CD4-positive, alpha-beta T cell treated with Interleukin-21 for 1 hour (primary cell): ENCODE measurements around the gene KRT5.

Source experiments
- DNase-seq: peaks from one replicate; pipeline ENCODE4 v3.0.0-alpha.2; 2020

Gene KRT5

DNA sequence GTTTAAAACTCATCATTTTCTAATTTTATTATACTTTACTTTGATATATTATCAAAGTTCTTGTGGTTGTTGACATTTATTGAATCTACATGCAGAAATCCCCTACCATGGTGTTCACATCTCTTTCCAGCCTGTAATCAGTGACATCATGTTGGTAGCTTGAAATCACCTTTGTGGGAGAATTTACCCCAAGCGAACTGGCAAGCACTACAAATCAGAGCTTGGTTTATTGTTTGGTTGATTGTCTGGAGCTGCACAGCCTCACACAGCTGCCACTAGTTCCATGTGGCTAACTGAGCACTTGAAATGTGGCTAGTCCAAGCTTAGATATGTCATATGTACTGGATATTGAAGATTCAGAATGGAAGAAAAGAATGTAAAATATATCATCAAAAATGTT, 15.4 kb upstream of the KRT5 start:
- DNase-seq: no peak

- DNase-seq: no peak
Measured at GRCh38 chr12:52534482-52534881, 14.3 kb upstream of the KRT5 start.

DNA sequence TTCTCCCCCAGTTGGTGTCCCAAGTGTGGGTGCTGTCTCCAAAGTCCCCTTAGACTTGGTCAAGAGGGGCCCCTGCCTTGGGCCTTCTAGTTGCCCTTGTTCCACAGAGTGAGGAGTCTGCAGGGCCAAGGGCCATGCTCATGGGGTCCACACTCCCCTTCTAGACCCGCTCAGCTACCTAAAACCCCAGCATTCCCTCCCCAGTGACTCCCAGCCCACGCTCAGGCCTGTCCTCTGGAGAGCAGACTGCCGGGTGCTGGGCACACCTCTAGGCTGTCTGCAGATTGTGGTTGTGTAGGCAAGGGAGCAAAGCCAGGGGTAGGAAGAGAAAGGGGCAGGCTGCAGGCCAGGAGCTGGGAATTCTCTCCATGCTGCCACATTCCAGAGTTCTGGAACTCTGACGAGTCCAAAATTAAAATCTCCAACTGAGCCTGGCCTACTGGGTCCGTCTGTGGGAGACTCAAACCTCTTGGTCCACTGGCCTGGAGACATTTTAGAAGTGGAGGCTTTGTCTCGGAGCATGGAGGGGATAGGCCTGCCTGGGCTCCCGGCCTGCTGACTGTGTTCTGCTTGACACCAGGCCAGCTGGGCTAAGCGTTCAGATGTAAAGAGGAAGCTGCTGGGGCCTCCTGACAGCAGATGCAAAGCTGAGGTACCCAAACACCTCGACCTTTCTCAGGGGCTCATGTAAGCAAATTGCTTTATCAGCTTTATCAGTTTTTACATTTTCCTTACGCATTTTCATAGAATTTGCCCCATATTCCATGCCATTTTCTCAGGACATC, 13.7 kb upstream of the KRT5 start:
- DNase-seq: no peak

- no peak for DNase-seq
Measured at GRCh38 chr12:52532636-52533035, 12.4 kb upstream of the KRT5 start.

DNA sequence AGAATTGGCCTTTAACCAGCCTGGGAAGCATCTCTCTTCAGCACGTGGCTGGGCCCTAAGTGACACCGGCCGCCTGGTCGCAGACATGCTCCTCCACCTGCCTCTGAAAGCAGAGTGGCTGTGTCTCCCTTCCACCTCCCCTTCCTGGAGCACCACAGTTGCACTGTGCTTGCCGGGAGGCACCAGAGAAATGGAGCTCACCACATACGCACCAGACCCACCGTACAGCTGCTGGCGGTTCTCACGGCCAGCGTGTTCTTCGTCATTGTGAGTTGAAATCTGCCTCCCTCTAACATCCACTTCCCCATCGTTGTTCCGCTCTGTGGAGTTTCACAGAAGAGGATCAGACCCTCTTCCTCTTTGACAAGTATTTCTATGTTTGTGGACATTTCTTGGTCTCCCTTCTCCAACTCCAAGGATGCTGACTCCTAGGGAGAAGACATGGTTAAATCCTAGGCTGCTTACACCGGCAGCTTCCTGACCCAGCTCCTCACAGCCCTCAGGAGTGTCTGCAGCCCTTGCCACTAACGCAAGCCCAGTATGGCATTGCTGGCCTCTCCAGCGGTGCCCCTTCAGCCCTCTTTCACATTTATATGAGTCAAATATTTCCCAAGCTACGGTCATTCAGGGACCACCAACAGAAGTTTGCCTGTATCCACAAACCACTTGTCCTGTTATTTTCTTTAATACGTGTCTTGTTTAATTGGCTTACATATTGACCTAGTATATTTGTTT, 11.5 kb upstream of the KRT5 start:
- no peak for DNase-seq

DNA sequence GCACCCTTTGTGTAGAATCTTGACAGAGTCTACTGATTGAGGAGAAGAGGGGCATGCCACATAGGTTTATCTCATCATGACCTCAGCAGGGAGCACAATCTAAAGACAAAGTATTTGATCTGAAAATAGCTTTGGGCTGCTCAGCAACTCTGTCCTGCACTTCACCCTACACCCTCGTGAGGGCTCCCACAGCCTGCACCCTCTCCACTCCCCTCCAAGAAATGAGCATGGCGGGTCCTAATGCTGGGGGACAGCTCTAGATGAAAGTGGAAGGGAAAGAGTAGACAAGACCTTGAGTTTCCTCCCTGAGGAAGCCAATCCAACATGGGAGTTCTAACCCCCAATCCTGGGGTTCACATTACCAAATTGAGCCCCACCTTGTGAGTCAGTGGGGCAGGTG, 10.7 kb upstream of the KRT5 start:
- no peak for DNase-seq

- DNase-seq: no peak
Measured at GRCh38 chr12:52530366-52530765, 10.2 kb upstream of the KRT5 start.

- DNase-seq: no peak
Measured at GRCh38 chr12:52529846-52530245, 9.7 kb upstream of the KRT5 start.

DNA sequence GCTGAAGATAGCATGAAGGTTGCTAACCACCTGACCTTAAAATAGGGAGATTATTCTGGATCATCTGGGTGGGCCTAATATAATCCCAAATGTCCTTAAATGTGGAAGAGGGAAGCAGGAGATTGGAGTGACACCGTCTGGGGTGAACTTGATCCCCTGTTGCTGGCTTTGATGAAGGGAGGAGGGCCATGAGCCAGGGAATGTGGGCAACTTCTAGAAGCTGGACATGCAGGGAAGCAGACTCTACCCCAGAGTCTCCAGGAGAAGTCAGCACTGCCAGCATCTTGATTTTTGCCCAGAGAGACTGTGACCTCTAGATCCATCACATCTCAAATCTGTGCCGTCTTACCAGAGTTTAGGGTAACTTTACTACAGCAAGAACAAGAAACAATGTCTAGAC, 9.2 kb upstream of the KRT5 start:
- DNase-seq: no peak

DNA sequence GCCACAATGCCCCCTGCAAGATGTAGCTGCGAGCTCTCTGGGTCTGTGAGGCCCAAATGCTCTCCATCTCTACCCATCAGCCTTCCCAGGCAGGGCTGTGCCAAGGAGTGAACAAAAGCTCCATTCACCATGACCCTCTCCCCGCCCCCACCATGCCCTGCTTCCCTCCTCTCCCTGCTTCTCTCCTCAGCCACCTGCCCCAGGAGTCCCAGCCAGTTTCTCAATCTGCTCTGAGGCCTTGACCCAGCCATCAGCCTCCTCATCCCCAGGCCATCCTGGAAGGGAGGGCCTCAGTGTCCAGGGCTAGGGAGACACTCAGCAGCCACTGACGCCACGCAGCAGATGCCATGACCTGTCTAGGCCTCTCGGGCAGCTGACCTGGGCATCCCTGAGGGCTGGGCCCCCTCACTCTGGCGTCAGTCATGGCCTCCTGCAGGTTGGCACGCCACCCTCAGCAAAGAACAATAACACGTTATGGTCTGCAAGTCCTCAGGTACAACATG, 8.5 kb upstream of the KRT5 start:
- DNase-seq: no peak

DNA sequence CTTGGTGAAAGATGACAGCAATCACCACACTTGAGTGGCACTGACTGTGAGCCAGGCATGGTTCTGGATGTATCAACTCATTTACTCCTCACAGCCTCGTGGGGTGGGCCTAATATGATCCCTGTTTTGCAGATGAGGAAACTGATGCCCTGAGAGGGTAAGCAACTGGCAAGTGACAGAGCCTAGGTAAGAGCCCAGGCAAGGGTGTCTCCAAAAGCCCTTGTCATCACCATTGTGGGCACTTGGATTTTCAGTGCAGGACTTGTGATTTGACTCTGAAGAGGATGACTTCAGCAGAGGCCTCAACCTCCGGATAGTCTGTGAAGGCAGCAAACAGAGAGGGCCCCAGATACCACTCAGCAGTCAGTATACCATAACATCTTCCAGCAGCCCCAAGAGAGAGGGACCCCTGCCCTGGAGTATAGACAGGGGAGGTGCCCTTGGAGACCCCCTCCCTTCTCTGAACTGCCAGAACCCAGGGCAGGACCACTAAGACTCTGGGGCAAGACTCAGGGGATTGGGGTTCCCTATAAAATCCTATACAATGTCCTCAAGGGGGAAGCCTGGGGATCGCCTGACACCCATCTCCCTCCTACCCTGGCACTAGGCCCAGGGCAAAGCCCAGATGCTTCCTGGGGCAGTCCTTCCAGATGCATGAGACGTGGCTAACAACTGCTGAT, 7.1 kb upstream of the KRT5 start:
- no peak for DNase-seq

DNA sequence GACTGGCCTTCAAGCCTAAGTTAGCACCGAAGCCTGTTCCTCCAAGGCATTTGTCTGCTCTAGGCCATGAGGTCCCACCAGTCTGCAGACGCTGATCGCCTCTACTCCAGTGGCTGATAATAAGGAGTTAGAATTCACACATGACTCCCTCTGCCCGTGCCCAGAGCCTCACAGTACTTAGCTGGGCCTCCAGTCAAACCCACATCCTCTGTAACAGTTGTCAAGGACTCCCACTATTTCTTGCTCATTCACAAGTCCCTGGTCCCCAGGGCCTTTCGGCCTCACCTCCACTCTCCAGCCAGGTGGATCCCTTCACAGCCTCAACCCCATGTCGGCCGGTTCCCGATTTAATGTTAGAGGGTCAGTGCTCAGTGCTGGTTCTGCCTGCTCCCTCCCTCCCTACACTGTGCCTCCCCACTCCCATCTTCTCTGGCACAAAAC, 6.3 kb upstream of the KRT5 start:
- DNase-seq: no peak

GRCh38 chr12:52525661-52526499, 5.7 kb upstream of the KRT5 start:
- no peak for DNase-seq

GRCh38 chr12:52524898-52525591, 4.9 kb upstream of the KRT5 start:
- no peak for DNase-seq

GRCh38 chr12:52524241-52524897, 4.2 kb upstream of the KRT5 start:
- no peak for DNase-seq

- DNase-seq: no peak
Measured at GRCh38 chr12:52523824-52524223, 3.6 kb upstream of the KRT5 start.

- no peak for DNase-seq
Measured at GRCh38 chr12:52522346-52523011, 2.3 kb upstream of the KRT5 start.

GRCh38 chr12:52521568-52522266, 1.5 kb upstream of the KRT5 start:
- DNase-seq: no peak

DNA sequence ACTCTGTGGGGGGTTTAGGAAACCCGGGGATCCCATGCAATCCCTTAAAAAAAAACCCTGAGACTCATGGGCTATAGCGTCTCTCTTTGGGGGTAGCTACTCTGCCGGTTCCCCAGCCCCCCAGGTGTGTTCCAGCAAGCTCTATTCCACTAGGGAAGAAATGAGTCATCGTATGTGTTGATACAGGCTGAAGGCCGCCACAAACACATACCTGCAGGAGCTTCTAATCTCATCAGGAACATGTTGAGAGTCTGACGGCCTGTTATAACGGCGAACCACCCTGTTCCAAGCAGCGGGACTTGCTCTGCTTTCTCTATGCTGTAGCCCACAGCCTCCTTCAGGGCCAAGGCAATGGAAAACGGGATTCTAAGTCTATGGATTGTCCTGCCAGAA, 977 bp upstream of the KRT5 start:
- no peak for DNase-seq

DNA sequence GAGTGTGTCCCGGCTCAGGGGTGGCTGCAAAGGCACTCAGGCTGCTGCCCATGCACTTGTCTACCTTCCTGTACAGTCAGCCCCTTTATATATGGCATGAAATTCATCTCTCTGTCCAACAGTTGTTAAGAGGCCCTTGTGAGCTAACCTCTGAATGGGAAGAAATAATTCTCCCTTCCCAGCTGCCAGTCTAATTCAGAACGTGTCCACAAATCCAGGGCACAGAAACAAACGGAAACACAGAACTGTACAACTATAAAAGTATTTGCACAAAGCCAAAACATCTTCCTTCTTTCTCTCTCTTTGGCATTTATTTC, 849 bp downstream of the KRT5 start:
- no peak for DNase-seq
